ENCODE data around the gene RNF181. TPM values are rescaled to one million over a fixed set of nuclear protein-coding genes. Genes with fewer than 3 reads are reported as not detected.
"Not testable (repeated sequence)": the region's sequence is repeated elsewhere in the genome, so short reads cannot be mapped to it uniquely, and the experiment has no call there.

Gene RNF181
- total RNA-seq, 1 donor from 2014 or later: 271 TPM

- Histone ChIP-seq H3K4me3 (ENCODE audit: low read depth, low read length) (peak within 1 kb of the TSS; percentile 94), H3K36me3 (ENCODE audit: control insufficient read depth, insufficient read depth, low read length) (peaks cover 4% of the 10 kb centered on the region), H3K27me3 (ENCODE audit: control insufficient read depth, insufficient read depth, low read length) (no peaks in the 10 kb centered on the region)
- no peak for DNase-seq (ENCODE audit: low read depth)
- TF ChIP-seq CTCF (IDR thresholded peaks at IDR 0.05; ENCODE audit: insufficient read depth, low read length, poor library complexity, severe bottlenecking): no peak
These were observed 16.4 kb downstream of the RNF181 start, which contains the start of gene C2orf68 for GRCh38 chr2:85611705-85612587. Gene C2orf68, minus strand, starts transcription at chr2:85612066. Its CDS starts 82 bp downstream, at chr2:85611984.

GRCh38 chr2:85613717-85614515 is 18.4 kb downstream of the RNF181 start:
- no peak for TF ChIP-seq CTCF (IDR thresholded peaks at IDR 0.05; ENCODE audit: insufficient read depth, low read length, poor library complexity, severe bottlenecking)
- no peak overlapping the region for H3K4me3 ChIP-seq (ENCODE audit: low read depth, low read length)
- no peaks in the 10 kb centered on the region for H3K27me3 ChIP-seq (ENCODE audit: control insufficient read depth, insufficient read depth, low read length)
- DNase-seq (ENCODE audit: low read depth): no peak
- peaks cover 1% of the 10 kb centered on the region for H3K36me3 ChIP-seq (ENCODE audit: control insufficient read depth, insufficient read depth, low read length)

GRCh38 chr2:85614757-85615156 is 19.2 kb downstream of the RNF181 start:
- DNase-seq (ENCODE audit: low read depth); H3K27me3 ChIP-seq (ENCODE audit: control insufficient read depth, insufficient read depth, low read length); H3K36me3 ChIP-seq (ENCODE audit: control insufficient read depth, insufficient read depth, low read length); H3K4me3 ChIP-seq (ENCODE audit: low read depth, low read length): not testable (repeated sequence)

- no peak overlapping the region for H3K4me3 ChIP-seq (ENCODE audit: low read depth, low read length)
- no peaks in the 10 kb centered on the region for H3K36me3 ChIP-seq (ENCODE audit: control insufficient read depth, insufficient read depth, low read length)
- DNase-seq (ENCODE audit: low read depth): no peak
These were observed 19.8 kb downstream of the RNF181 start for GRCh38 chr2:85615413-85615728.

GRCh38 chr2:85617723-85618122 is 22.2 kb downstream of the RNF181 start:
- DNase-seq (ENCODE audit: low read depth); H3K4me3 ChIP-seq (ENCODE audit: low read depth, low read length); H3K27me3 ChIP-seq (ENCODE audit: control insufficient read depth, insufficient read depth, low read length); H3K36me3 ChIP-seq (ENCODE audit: control insufficient read depth, insufficient read depth, low read length): not testable (repeated sequence)

More at GRCh38 chr2:85615413-85615728, 19.8 kb downstream of the RNF181 start:
- H3K27me3 ChIP-seq (ENCODE audit: control insufficient read depth, insufficient read depth, low read length): no peaks in the 10 kb centered on the region
- TF ChIP-seq CTCF (IDR thresholded peaks at IDR 0.05; ENCODE audit: insufficient read depth, low read length, poor library complexity, severe bottlenecking): no peak

GRCh38 chr2:85619617-85620016 is 24.1 kb downstream of the RNF181 start:
- TF ChIP-seq CTCF (IDR thresholded peaks at IDR 0.05; ENCODE audit: insufficient read depth, low read length, poor library complexity, severe bottlenecking): no peak
- peaks cover 5% of the 10 kb centered on the region for H3K36me3 ChIP-seq (ENCODE audit: control insufficient read depth, insufficient read depth, low read length)

More at GRCh38 chr2:85619617-85620016, 24.1 kb downstream of the RNF181 start:
- H3K4me3 ChIP-seq (ENCODE audit: low read depth, low read length): no peak overlapping the region
- no peaks in the 10 kb centered on the region for H3K27me3 ChIP-seq (ENCODE audit: control insufficient read depth, insufficient read depth, low read length)
- DNase-seq (ENCODE audit: low read depth): no peak

All from kidney epithelial cell (primary cell).